HK-2 (cell line): ENCODE results near the gene WNT3.
"Not testable (repeated sequence)": the region's sequence is repeated elsewhere in the genome, so short reads cannot be mapped to it uniquely, and the experiment has no call there.

Source experiments
- DNase-seq: peaks from one replicate; pipeline ENCODE4 v3.0.0-alpha.2; 2018; ENCODE audit not compliant: unreplicated experiment

The WNT3 gene

DNA sequence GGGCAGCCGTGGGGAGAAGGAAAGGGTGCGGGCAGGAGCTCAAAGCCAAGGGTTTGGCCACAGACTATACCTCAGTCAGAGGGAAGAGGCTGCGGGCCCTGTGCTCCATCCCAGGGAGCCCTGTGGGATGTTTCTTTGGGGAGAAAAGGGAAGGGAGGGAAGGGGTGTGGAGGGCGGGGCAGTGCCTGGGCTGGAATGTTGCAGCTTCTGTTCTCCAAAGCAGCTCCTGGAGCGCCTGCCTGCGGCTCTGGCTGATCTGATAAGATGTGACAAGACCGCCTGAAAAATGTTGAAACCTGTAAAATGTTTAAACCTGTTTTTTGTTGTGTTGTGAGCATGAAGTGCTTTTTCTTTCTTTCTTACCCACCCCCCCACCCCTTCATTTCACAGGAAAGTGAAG is 32.8 kb downstream of the WNT3 start:
- DNase-seq: no peak

DNA sequence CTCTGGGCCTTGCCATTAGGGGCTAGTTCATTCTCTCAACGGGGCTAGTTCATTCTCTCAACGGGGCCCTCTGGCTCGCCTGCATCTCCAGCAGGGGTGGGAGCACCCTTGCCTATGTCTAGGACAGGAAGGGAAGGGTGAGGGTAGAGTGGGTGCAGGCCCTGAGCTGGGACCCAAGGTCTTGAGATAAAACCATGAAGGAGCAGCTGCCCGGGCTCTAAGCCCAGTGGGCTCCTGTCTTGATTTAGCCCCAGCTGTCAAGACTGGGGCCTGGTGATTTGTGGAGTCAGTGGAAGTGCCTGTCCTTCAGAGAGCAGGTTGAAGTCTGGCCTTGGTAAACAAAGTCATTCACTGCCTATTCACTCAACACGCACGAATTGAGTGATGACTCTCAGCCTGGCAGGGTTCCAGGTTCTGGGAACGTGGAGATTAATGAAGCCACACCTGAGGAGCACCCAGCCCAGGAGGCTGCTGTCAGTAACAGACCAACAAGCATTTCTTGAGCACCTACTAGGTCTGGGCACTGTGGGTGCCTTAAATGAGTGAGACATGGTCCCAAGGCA is 35.4 kb downstream of the WNT3 start:
- DNase-seq: no peak

DNA sequence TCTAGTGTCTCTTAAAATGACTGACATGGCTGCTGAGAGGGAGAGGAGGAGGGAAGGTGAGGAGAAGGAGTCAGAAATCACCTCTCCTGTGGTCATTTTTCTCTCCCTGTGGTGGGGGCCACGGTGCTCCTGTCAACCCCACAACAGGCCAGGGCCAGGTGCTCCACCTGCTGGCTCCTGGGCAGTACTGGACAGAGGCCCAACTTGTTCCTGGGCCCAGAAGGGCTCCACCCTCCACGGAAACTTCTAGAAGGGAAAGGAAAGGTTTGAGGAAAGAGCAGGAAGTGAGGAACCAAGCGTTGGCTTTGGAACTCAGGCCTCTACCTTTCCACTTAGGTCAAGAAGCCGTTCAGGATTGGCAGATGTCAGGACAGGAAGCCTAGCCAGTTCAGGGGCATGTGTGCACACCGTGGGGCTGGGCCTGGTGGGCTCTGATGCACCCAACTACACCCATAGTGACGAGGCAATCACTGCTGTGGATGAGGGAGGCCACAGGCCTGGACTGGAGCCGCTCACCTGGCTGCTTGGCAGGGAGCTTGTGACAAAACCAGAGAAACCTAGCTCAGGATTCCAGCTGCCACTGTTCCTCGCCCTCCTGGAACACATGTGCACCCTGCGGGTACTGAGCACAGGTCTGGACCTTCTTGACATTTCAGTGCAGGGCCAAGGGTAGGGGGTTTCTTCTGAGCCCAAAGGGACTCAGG is 36.1 kb downstream of the WNT3 start:
- peak; percentile 64 for DNase-seq

GRCh38 chr17:46780003-46780373 is 38.5 kb downstream of the WNT3 start:
- DNase-seq: no peak

- DNase-seq: no peak
These were observed 40.3 kb downstream of the WNT3 start for GRCh38 chr17:46777943-46778915.

GRCh38 chr17:46776298-46777005 is 42.0 kb downstream of the WNT3 start:
- DNase-seq: no peak

DNA sequence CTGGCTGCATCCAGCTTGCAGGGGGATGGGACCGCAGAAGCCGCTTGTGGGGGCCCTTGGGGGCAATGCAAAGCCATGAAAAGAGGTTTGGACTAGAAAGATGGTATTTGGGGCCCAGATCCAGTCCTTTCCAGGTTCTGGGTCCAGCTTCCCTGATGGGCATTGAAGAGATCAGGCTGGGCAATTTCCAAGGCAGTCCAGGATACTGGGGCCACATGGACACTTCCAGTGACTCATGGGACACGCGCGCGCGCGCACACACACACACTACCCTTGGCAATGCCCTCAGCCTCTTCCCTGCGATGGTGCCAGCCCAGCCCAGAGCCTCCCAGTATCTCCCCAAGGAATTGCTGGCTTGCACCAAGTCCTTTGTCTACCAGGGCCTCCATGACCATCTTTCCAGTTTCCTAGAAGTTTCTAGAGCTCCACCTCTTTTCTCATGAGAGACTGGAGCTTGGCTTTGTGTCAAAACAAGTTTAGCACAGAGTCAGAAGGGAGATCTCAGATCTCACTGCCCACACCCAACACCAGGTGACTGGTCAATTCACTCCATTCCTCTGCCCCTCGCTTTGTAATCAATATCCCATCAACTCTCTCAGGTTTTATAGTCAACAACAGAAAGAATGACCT is 44.3 kb downstream of the WNT3 start:
- DNase-seq: no peak

DNA sequence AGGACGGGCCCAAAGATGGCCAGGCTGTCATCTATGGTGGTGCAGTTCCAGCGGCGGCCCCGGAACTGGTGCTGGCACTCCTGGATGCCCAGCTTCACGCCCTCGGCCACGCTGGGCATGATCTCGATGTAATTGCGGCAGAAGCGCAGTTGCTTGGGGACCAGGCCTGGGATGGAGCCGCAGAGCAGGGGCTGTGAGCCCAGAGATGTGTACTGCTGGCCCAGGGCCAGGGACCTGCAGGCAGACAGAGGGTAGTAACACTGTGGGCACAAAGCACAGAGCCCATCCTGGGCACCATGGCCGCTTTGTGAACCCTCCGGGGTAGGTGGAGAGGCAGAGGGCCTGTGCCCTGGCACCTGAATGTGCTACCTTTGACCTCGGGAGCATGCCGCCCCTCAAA is 44.8 kb downstream of the WNT3 start:
- no peak for DNase-seq

- no peak for DNase-seq
These were observed 45.3 kb downstream of the WNT3 start for GRCh38 chr17:46773221-46773605.

- no peak for DNase-seq
These were observed 45.8 kb downstream of the WNT3 start for GRCh38 chr17:46772475-46773220.

DNA sequence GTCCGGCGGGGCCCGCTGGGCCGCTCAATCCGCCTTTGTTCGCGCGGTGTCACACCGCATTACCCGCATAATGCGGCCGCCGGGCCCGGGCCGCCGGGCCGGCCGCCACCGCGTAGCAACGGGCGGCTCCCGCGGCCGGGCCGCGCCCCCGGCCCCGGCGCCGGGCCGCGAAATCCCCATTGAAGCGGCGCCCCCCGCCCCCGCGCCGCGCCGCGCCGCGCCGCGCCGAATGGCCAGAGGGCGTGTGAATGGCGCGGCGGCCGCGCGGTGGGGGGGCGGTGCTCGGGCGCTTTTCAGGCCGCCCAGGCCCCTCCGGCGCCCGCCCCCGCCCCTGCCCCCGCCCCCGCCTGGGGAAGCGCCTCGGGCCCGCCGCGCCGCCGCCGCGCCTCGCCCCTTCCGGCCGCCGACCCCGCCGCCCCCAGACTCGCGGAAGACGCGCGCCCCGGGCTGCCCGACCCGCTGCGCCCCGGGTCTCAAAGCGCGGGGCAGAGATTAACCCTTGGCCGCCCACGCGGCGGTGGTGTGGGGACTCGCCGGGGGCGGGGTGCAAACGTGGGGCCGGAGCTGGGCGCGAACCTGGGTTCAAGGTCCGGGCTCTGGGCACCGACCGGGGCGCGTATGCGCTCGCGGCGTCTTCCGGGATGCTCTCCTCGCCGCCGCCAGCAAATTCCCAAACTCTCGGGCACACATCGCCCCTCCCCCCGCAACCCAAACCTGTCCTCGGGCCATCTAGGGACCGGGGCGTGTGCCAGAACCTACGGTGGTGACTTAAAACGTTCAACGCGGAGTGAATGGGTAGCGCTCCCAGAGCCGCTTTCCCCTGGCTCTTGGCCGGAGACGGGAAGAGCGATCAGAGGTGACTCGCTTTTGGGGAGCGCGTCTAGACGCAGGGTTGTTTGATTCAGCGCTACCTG is 46.7 kb downstream of the WNT3 start:
- peak; percentile 30 for DNase-seq

DNA sequence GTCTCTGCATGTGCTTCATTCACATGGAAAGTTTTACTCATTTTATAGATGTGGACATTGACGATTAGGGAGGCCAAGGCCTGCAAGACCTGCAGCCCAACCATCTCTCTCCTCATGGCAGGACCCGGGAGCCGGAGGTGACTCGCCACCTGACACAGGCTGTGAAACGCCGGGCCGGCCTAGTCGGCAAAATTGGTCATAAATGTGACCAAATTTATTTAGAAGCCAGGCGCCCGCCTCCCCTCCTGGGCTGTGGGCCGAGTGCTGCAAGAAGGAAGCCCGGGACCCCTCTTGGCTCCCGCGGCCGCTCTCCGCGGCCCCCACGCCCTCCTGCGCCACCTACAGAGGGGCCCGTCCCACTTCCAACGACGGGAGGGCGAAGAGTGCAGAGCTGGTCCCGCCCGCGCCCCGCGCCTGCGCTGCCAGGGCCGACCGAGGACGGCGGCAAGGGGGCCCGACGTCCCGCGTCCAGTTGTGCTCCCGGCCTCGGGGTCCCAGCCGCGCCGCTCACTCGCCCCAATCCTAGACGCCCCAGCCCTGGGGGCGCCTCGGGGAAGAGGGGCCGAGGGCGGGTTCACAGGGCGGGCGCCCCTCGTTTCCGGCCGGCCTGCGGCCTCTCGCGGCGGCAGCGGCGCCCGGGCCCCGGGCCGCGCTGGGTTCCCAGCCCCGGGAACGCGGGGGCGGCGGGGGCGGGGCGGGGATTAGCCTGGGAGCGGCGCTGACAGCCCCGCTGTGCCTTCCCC is 47.5 kb downstream of the WNT3 start:
- DNase-seq: peak; percentile 72

GRCh38 chr17:46770439-46770817 is 48.1 kb downstream of the WNT3 start:
- no peak for DNase-seq

DNA sequence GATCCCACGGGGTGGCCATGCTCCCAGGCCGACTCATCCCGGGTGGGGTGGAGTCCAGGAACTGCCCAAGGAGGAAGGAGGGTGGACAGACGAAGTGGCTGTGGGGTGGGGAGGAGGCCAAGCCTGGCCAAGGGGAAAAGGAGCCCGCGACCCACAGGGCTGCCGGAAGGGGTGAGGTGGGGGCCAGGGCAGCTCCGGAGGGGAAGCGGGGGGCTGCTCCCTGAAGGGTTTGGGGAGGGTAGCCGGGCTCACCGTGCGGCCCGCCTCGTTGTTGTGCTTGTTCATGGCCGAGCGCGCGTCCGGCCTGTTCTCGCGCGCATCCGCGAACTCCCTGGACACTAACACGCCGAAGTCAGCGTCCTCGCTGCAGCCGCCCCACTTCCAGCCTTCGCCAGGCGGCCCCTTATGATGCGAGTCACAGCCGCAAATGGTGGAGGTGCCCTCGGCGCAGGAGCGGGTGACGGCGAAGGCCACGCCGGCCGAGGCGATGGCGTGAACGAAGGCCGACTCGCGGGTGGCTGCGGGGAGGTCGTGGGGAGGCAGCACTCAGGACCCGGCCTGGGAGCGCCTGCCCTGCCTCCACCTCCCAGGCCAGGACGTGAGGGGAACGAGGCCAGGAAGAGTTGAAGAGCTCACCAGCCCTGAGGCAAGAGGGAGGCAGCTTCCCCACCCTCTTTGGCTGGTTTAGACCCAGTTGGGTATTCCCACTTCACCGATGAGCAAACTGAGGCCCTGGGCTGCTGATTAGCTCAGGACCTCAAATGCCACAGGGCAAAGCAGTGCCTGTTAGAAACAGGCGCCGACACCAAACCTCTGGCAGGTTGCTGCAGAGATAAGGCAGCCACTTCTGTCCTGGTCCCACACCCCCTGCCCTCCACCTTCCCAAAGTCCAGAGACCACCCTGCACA is 48.7 kb downstream of the WNT3 start:
- DNase-seq: no peak

- DNase-seq: not testable (repeated sequence)
These were observed 49.6 kb downstream of the WNT3 start for GRCh38 chr17:46768896-46769295.

DNA sequence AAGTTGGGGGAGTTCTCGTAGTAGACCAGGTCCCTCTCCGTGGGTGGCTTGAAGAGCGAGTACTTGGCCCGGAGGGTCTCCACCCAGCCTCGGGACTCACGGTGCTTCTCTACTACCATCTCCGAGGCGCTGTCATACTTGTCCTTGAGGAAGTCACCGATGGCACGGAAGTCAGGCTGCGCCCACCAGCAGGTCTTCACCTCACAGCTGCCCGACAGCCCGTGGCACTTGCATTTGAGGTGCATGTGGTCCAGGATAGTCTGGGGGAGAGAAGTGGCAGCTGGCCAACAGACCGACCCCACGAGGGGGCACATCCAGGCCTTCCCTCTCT is 50.0 kb downstream of the WNT3 start:
- no peak for DNase-seq

- DNase-seq: no peak
These were observed 51.7 kb downstream of the WNT3 start for GRCh38 chr17:46766493-46767491.
